Liver (tissue), 9 donors: ENCODE measurements around the gene ROM1. TPM values are rescaled to one million over a fixed set of nuclear protein-coding genes. Genes with fewer than 3 reads are reported as not detected.

Experiments used
- DNase-seq: peaks from one replicate; pipeline ENCODE4 v3.0.0-alpha.2; 2017; ENCODE audit warnings: low spot score
- H3K27ac ChIP-seq, 2 donors: one replicate each; pipeline ENCODE4 v1.7.0; 2013; ENCODE audit warnings: inconsistent platforms in 2 of 2, low read length in 2 of 2, control low read depth in 1 of 2, low read depth in 1 of 2, mild to moderate bottlenecking in 1 of 2
- H3K27me3 ChIP-seq, 4 donors: one replicate each; pipeline versions ENCODE4 v1.6.1 to v1.7.0; 2013; ENCODE audit warnings: low read length in 3 of 4, inconsistent platforms in 1 of 4, mild to moderate bottlenecking in 1 of 4, moderate library complexity in 1 of 4; ENCODE audit not compliant: control insufficient read depth in 4 of 4, insufficient read depth in 4 of 4
- H3K36me3 ChIP-seq, 4 donors: one replicate each; pipeline versions ENCODE4 v1.6.1 to v1.7.0; 2013; ENCODE audit warnings: low read length in 3 of 4, mild to moderate bottlenecking in 3 of 4, low read depth in 1 of 4, moderate library complexity in 1 of 4; ENCODE audit not compliant: control insufficient read depth in 4 of 4, insufficient read depth in 3 of 4
- H3K4me1 ChIP-seq, 4 donors: one replicate each; pipeline versions ENCODE4 v1.6.1 to v1.7.0; 2013; ENCODE audit warnings: low read length in 3 of 4, mild to moderate bottlenecking in 3 of 4, moderate library complexity in 1 of 4; ENCODE audit not compliant: control insufficient read depth in 4 of 4, insufficient read depth in 4 of 4
- H3K4me3 ChIP-seq, 3 donors: one replicate each; pipeline versions ENCODE4 v1.6.1 to v1.7.0; 2013; ENCODE audit warnings: low read length in 3 of 3, control low read depth in 1 of 3, low read depth in 1 of 3, mild to moderate bottlenecking in 1 of 3
- H3K9ac ChIP-seq, 2 donors: one replicate each; pipeline ENCODE4 v1.7.0; 2013; ENCODE audit warnings: low read length in 2 of 2, mild to moderate bottlenecking in 2 of 2, moderate library complexity in 2 of 2, control low read depth in 1 of 2, low read depth in 1 of 2
- H3K9me3 ChIP-seq, 4 donors: one replicate each; pipeline versions ENCODE4 v1.6.1 to v1.7.0; 2013; ENCODE audit warnings: low read length in 3 of 4; ENCODE audit not compliant: control insufficient read depth in 4 of 4
- EGR1 ChIP-seq, 2 donors: IDR thresholded peaks; 2 replicates each; pipeline ENCODE4 v1.6.1; 2016 to 2018; ENCODE audit warnings: antibody characterized with exemption in 2 of 2, low read depth in 2 of 2
- FOXA1 ChIP-seq: IDR thresholded peaks from 2 replicates; pipeline ENCODE4 v1.6.1; 2016; ENCODE audit warnings: antibody characterized with exemption
- FOXA2 ChIP-seq: IDR thresholded peaks from 2 replicates; pipeline ENCODE4 v1.6.1; 2016; ENCODE audit warnings: antibody characterized with exemption
- GABPA ChIP-seq, 2 donors: IDR thresholded peaks in 1 of 2; conservative IDR thresholded peaks in 1 of 2; 2 replicates each; pipeline ENCODE4 v1.6.1; 2016; ENCODE audit warnings: antibody characterized with exemption in 2 of 2, mild to moderate bottlenecking in 1 of 2, moderate library complexity in 1 of 2
- HNF4A ChIP-seq, 2 donors: conservative IDR thresholded peaks; 2 replicates each; pipeline ENCODE4 v1.6.1; 2016; ENCODE audit warnings: antibody characterized with exemption in 2 of 2, mild to moderate bottlenecking in 2 of 2
- HNF4G ChIP-seq: IDR thresholded peaks from 2 replicates; pipeline ENCODE4 v1.6.1; 2016; ENCODE audit warnings: antibody characterized with exemption
- JUND ChIP-seq, 2 donors: IDR thresholded peaks; 2 replicates each; pipeline ENCODE4 v1.6.1; 2016; ENCODE audit warnings: antibody characterized with exemption in 2 of 2
- NR2F2 ChIP-seq: IDR thresholded peaks from 2 replicates; pipeline ENCODE4 v1.6.1; 2016; ENCODE audit warnings: antibody characterized with exemption
- RAD21 ChIP-seq, 2 donors: IDR thresholded peaks; 2 replicates each; pipeline ENCODE4 v1.6.1; 2016; ENCODE audit warnings: antibody characterized with exemption in 2 of 2, mild to moderate bottlenecking in 2 of 2
- RXRA ChIP-seq, 2 donors: IDR thresholded peaks; 2 replicates each; pipeline ENCODE4 v1.6.1; 2017 to 2018; ENCODE audit warnings: antibody characterized with exemption in 2 of 2, mild to moderate bottlenecking in 1 of 2
- SP1 ChIP-seq: IDR thresholded peaks from 2 replicates; pipeline ENCODE4 v1.6.1; 2018; ENCODE audit warnings: antibody characterized with exemption, mild to moderate bottlenecking
- TAF1 ChIP-seq: conservative IDR thresholded peaks from 2 replicates; pipeline ENCODE4 v1.6.1; 2016; ENCODE audit warnings: antibody characterized with exemption, mild to moderate bottlenecking
- YY1 ChIP-seq: IDR thresholded peaks from 2 replicates; pipeline ENCODE4 v1.6.1; 2016; ENCODE audit warnings: antibody characterized with exemption, mild to moderate bottlenecking
- ZBTB33 ChIP-seq: IDR thresholded peaks from 2 replicates; pipeline ENCODE4 v1.6.1; 2016; ENCODE audit warnings: antibody characterized with exemption
- WGBS: extraction: QIAGEN DNeasy Blood & Tissue Kit; methylation state at CpG from one replicate; pipeline ENCODE4 v1.1.7; 2013; 5-methylcytosine and 5-hydroxymethylcytosine counted together
- polyA plus RNA-seq, 2 donors: library from polyadenylated mRNA; stranded (reverse) in 1 of 2; unstranded in 1 of 2; fragments of 200-250 nt in 1 of 2; fragments of >200 nt in 1 of 2; fragmentation: Nextera tagmentation in 1 of 2; extraction: Ambion mirVana in 1 of 2; gene quantifications; one replicate each; pipeline versions ENCODE4 v1.2.1 to v1.2.3, GENCODE V29; 2013 to 2015
- total RNA-seq, 2 donors: library from RNA; depleted of rRNA; stranded (reverse); fragments of >200 nt; gene quantifications; one replicate each; pipeline ENCODE4 v1.2.3, GENCODE V29; 2014
- TF ChIP-seq, protein P1 (sequence below): IDR thresholded peaks from 2 replicates; pipeline ENCODE4 v1.6.1; 2016; ENCODE audit warnings: antibody characterized with exemption, mild to moderate bottlenecking
- TF ChIP-seq, protein P2 (sequence below): fragments of 150-350 bp; IDR thresholded peaks from 2 replicates; pipeline ENCODE4 v1.5.1; 2017; ENCODE audit warnings: improper control_type of control experiment, low read depth, low read length; ENCODE audit not compliant: missing input control
- TF ChIP-seq, protein P3 (sequence below): IDR thresholded peaks from 2 replicates; pipeline ENCODE4 v1.6.1; 2016; ENCODE audit warnings: antibody characterized with exemption
- TF ChIP-seq, protein P4 (sequence below): IDR thresholded peaks from 2 replicates; pipeline ENCODE4 v1.6.1; 2016; ENCODE audit warnings: antibody characterized with exemption
- donor health status: healthy.
- donor health status: healthy.
- donor health status: healthy.
- donor health status: healthy.
- donor health status: healthy.

ROM1 gene
- total and polyA plus RNA-seq, 4 donors: 0.84 to 3.9 (median 1.1) TPM

GRCh38 chr11:62652161-62653006 lies 39.3 kb downstream of the ROM1 start:
- Histone ChIP-seq H3K36me3 (peaks cover 0 to 12% (median 4%) of the 10 kb centered on the region in 4 donors), H3K4me1 (peaks cover 4 to 24% (median 20%) of the 10 kb centered on the region in 4 donors), H3K27me3 (no peaks in the 10 kb centered on the region), H3K27ac (peak overlapping the region; percentile 90 to 92), H3K9me3 (no peaks in the 10 kb centered on the region), H3K9ac (peak overlapping the region; percentile 51 to 96), H3K4me3 (peak overlapping the region; percentile 75 to 89 (median 80))
- 36% methylated on average over 16 of the region's 16 CpGs for WGBS
- no peak for DNase-seq
- TF ChIP-seq, protein P1, sequence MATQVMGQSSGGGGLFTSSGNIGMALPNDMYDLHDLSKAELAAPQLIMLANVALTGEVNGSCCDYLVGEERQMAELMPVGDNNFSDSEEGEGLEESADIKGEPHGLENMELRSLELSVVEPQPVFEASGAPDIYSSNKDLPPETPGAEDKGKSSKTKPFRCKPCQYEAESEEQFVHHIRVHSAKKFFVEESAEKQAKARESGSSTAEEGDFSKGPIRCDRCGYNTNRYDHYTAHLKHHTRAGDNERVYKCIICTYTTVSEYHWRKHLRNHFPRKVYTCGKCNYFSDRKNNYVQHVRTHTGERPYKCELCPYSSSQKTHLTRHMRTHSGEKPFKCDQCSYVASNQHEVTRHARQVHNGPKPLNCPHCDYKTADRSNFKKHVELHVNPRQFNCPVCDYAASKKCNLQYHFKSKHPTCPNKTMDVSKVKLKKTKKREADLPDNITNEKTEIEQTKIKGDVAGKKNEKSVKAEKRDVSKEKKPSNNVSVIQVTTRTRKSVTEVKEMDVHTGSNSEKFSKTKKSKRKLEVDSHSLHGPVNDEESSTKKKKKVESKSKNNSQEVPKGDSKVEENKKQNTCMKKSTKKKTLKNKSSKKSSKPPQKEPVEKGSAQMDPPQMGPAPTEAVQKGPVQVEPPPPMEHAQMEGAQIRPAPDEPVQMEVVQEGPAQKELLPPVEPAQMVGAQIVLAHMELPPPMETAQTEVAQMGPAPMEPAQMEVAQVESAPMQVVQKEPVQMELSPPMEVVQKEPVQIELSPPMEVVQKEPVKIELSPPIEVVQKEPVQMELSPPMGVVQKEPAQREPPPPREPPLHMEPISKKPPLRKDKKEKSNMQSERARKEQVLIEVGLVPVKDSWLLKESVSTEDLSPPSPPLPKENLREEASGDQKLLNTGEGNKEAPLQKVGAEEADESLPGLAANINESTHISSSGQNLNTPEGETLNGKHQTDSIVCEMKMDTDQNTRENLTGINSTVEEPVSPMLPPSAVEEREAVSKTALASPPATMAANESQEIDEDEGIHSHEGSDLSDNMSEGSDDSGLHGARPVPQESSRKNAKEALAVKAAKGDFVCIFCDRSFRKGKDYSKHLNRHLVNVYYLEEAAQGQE: no peak
- TF ChIP-seq, protein P2, sequence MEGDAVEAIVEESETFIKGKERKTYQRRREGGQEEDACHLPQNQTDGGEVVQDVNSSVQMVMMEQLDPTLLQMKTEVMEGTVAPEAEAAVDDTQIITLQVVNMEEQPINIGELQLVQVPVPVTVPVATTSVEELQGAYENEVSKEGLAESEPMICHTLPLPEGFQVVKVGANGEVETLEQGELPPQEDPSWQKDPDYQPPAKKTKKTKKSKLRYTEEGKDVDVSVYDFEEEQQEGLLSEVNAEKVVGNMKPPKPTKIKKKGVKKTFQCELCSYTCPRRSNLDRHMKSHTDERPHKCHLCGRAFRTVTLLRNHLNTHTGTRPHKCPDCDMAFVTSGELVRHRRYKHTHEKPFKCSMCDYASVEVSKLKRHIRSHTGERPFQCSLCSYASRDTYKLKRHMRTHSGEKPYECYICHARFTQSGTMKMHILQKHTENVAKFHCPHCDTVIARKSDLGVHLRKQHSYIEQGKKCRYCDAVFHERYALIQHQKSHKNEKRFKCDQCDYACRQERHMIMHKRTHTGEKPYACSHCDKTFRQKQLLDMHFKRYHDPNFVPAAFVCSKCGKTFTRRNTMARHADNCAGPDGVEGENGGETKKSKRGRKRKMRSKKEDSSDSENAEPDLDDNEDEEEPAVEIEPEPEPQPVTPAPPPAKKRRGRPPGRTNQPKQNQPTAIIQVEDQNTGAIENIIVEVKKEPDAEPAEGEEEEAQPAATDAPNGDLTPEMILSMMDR: no peak
- TF ChIP-seq ZBTB33 (no peak), YY1 (no peak), GABPA (IDR thresholded peaks at IDR 0.05 in 1 of 2, conservative IDR thresholded peaks at IDR 0.05 in 1 of 2) (no peak), FOXA1 (no peak), HNF4G (no peak), RAD21 (IDR thresholded peaks at IDR 0.05) (no peak), EGR1 (IDR thresholded peaks at IDR 0.05; ENCODE audit: low read depth in 2 of 2) (no peak), NR2F2 (no peak), HNF4A (conservative IDR thresholded peaks at IDR 0.05) (no peak), RXRA (IDR thresholded peaks at IDR 0.05) (no peak), JUND (IDR thresholded peaks at IDR 0.05) (no peak), SP1 (no peak), FOXA2 (no peak), TAF1 (no peak)
- TF ChIP-seq, protein P3, sequence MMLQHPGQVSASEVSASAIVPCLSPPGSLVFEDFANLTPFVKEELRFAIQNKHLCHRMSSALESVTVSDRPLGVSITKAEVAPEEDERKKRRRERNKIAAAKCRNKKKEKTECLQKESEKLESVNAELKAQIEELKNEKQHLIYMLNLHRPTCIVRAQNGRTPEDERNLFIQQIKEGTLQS: no peak
- TF ChIP-seq, protein P4, sequence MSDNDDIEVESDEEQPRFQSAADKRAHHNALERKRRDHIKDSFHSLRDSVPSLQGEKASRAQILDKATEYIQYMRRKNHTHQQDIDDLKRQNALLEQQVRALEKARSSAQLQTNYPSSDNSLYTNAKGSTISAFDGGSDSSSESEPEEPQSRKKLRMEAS: no peak
